CD4-positive, CD25-positive, alpha-beta regulatory T cell (primary cell): ENCODE data around the gene APPBP2. TPM values are rescaled to one million over a fixed set of nuclear protein-coding genes. Genes with fewer than 3 reads are reported as not detected.
A peak's percentile ranks its signal among the peaks of the same experiment; 100 is the strongest.
"Not testable (repeated sequence)": the region's sequence is repeated elsewhere in the genome, so short reads cannot be mapped to it uniquely, and the experiment has no call there.

Experiments
- ATAC-seq, 2 donors: fragments of 150-1000 bp; cut with Tn5 transposase; one replicate each; pipeline ENCODE4 v1.10.0; 2021; ENCODE audit warnings: low read depth in 2 of 2, moderate number of reproducible peaks in 2 of 2, moderate library complexity in 1 of 2
- DNase-seq, 3 donors: peaks; one replicate each; pipeline versions ENCODE4 v3.0.0 to v3.0.0-alpha.2; 2012 to 2022; ENCODE audit warnings: mixed read lengths in 1 of 3
- H3K27ac ChIP-seq: one replicate; pipeline ENCODE4 v1.7.0; 2013; ENCODE audit warnings: mild to moderate bottlenecking, low read length; ENCODE audit not compliant: insufficient read depth, poor library complexity, severe bottlenecking
- H3K27me3 ChIP-seq: one replicate; pipeline ENCODE4 v1.7.0; 2013; ENCODE audit warnings: low read length; ENCODE audit not compliant: control insufficient read depth, insufficient read depth
- H3K36me3 ChIP-seq: one replicate; pipeline ENCODE4 v1.7.0; 2013; ENCODE audit warnings: mild to moderate bottlenecking, low read length, moderate library complexity; ENCODE audit not compliant: control insufficient read depth, insufficient read depth
- H3K4me1 ChIP-seq: 2 replicates; pipeline ENCODE4 v1.7.0; 2013; ENCODE audit warnings: mild to moderate bottlenecking, low read length; ENCODE audit not compliant: insufficient read depth, control insufficient read depth, poor library complexity, severe bottlenecking
- H3K4me3 ChIP-seq: one replicate; pipeline ENCODE4 v1.7.0; 2013; ENCODE audit warnings: low read depth, mild to moderate bottlenecking, low read length, moderate library complexity
- H3K9me3 ChIP-seq, 2 experiments: 1 replicate in 1 of 2; 2 replicates in 1 of 2; pipeline ENCODE4 v1.7.0; 2013; ENCODE audit warnings: low read length in 2 of 2, mild to moderate bottlenecking in 1 of 2, moderate library complexity in 1 of 2; ENCODE audit not compliant: control insufficient read depth in 2 of 2
- H3K27ac Mint-ChIP-seq, 3 donors: one replicate each; pipeline ENCODE4 v1.8.0; 2020 to 2022; ENCODE audit warnings: mild to moderate bottlenecking in 3 of 3, mixed read lengths in 3 of 3, moderate library complexity in 2 of 3
- H3K27me3 Mint-ChIP-seq: one replicate; pipeline ENCODE4 v1.8.0; 2022; ENCODE audit warnings: mild to moderate bottlenecking, mixed read lengths
- H3K36me3 Mint-ChIP-seq: one replicate; pipeline ENCODE4 v1.8.0; 2020; ENCODE audit warnings: mixed read lengths
- H3K4me1 Mint-ChIP-seq, 4 donors: one replicate each; pipeline ENCODE4 v1.8.0; 2020 to 2022; ENCODE audit warnings: mixed read lengths in 4 of 4, mild to moderate bottlenecking in 1 of 4
- H3K4me3 Mint-ChIP-seq, 4 donors: one replicate each; pipeline ENCODE4 v1.8.0; 2020 to 2022; ENCODE audit warnings: mild to moderate bottlenecking in 4 of 4, mixed read lengths in 4 of 4, moderate library complexity in 3 of 4
- H3K9me3 Mint-ChIP-seq, 7 donors: one replicate each; pipeline ENCODE4 v1.8.0; 2020 to 2022; ENCODE audit warnings: mixed read lengths in 7 of 7, mild to moderate bottlenecking in 3 of 7, moderate library complexity in 2 of 7
- polyA plus RNA-seq, 4 donors: library from polyadenylated mRNA; unstranded; fragments of 300-500 nt; fragmentation: Illumina TruSeq; gene quantifications; one replicate each; pipeline ENCODE4 v1.2.3, GENCODE V29; 2021
- total RNA-seq: library from RNA; stranded (reverse); gene quantifications from one replicate; pipeline ENCODE4 v1.2.3, GENCODE V29; 2022

The APPBP2 gene
- total and polyA plus RNA-seq, 5 donors from 2014 or later = 26.2 to 39.1 (median 33.5) TPM

- Mint-ChIP-seq H3K4me1 (no peaks in the 10 kb centered on the region), H3K9me3 (no peaks in the 10 kb centered on the region), H3K36me3 (peaks cover 20% of the 10 kb centered on the region), H3K27me3 (no peaks in the 10 kb centered on the region), H3K4me3 (no peak overlapping the region), H3K27ac (no peak overlapping the region)
- no peaks in the 10 kb centered on the region for H3K27me3 ChIP-seq
- no peaks in the 10 kb centered on the region for H3K9me3 ChIP-seq
- H3K36me3 ChIP-seq = peaks cover 41% of the 10 kb centered on the region
- H3K4me1 ChIP-seq = no peaks in the 10 kb centered on the region
- DNase-seq (no peak), ATAC-seq (no peak)
- no peak overlapping the region for H3K4me3 ChIP-seq
- H3K27ac ChIP-seq = no peak overlapping the region
These were observed 80.9 kb downstream of the APPBP2 start for GRCh38 chr17:60445144-60445543.

- H3K36me3 Mint-ChIP-seq = peaks cover 15% of the 10 kb centered on the region
These were observed 82.3 kb downstream of the APPBP2 start for GRCh38 chr17:60443713-60444112.

GRCh38 chr17:60442271-60443173 lies 83.5 kb downstream of the APPBP2 start:
- no peak for ATAC-seq
- DNase-seq = no peak
- Mint-ChIP-seq H3K4me1 (no peaks in the 10 kb centered on the region), H3K36me3 (peaks cover 8% of the 10 kb centered on the region), H3K27me3 (no peaks in the 10 kb centered on the region), H3K9me3 (no peaks in the 10 kb centered on the region), H3K4me3 (no peak overlapping the region), H3K27ac (no peak overlapping the region)
- peaks cover 21% of the 10 kb centered on the region for H3K36me3 ChIP-seq
- no peaks in the 10 kb centered on the region for H3K9me3 ChIP-seq
- no peak overlapping the region for H3K4me3 ChIP-seq
- H3K27me3 ChIP-seq = no peaks in the 10 kb centered on the region
- no peak overlapping the region for H3K27ac ChIP-seq
- no peaks in the 10 kb centered on the region for H3K4me1 ChIP-seq

More at GRCh38 chr17:60443713-60444112, 82.3 kb downstream of the APPBP2 start:
- ATAC-seq = no peak
- H3K4me1 Mint-ChIP-seq = no peaks in the 10 kb centered on the region
- DNase-seq = no peak
- no peaks in the 10 kb centered on the region for H3K27me3 Mint-ChIP-seq
- Histone ChIP-seq H3K4me3 (no peak overlapping the region), H3K27ac (no peak overlapping the region), H3K9me3 (no peaks in the 10 kb centered on the region), H3K27me3 (no peaks in the 10 kb centered on the region), H3K4me1 (no peaks in the 10 kb centered on the region), H3K36me3 (peaks cover 32% of the 10 kb centered on the region)
- no peak overlapping the region for H3K4me3 Mint-ChIP-seq
- no peak overlapping the region for H3K27ac Mint-ChIP-seq
- no peaks in the 10 kb centered on the region for H3K9me3 Mint-ChIP-seq

- ATAC-seq (no peak), DNase-seq (no peak)
- Histone ChIP-seq H3K4me3 (no peak overlapping the region), H3K4me1 (no peaks in the 10 kb centered on the region), H3K27me3 (no peaks in the 10 kb centered on the region), H3K9me3 (no peaks in the 10 kb centered on the region), H3K27ac (no peak overlapping the region), H3K36me3 (no peaks in the 10 kb centered on the region)
- H3K27ac Mint-ChIP-seq = no peak overlapping the region
- H3K27me3 Mint-ChIP-seq = peaks cover 7% of the 10 kb centered on the region
- H3K9me3 Mint-ChIP-seq = no peaks in the 10 kb centered on the region
- peaks cover 0 to 2% (median 0%) of the 10 kb centered on the region in 4 donors for H3K4me1 Mint-ChIP-seq
- H3K36me3 Mint-ChIP-seq = no peaks in the 10 kb centered on the region
- H3K4me3 Mint-ChIP-seq = no peak overlapping the region
These were observed 86.5 kb downstream of the APPBP2 start for GRCh38 chr17:60439501-60439900.

GRCh38 chr17:60436676-60437075 lies 89.4 kb downstream of the APPBP2 start:
- H3K36me3 ChIP-seq = no peaks in the 10 kb centered on the region
- Mint-ChIP-seq H3K9me3 (peaks cover 0 to 5% (median 0%) of the 10 kb centered on the region in 7 donors), H3K27me3 (peaks cover 16% of the 10 kb centered on the region), H3K4me3 (no peak overlapping the region), H3K36me3 (no peaks in the 10 kb centered on the region), H3K4me1 (peaks cover 0 to 2% (median 0%) of the 10 kb centered on the region in 4 donors), H3K27ac (no peak overlapping the region)
- no peak for DNase-seq
- no peaks in the 10 kb centered on the region for H3K9me3 ChIP-seq
- no peaks in the 10 kb centered on the region for H3K4me1 ChIP-seq
- H3K27ac ChIP-seq = no peak overlapping the region
- peaks cover 2% of the 10 kb centered on the region for H3K27me3 ChIP-seq
- no peak overlapping the region for H3K4me3 ChIP-seq
- ATAC-seq = no peak

- Mint-ChIP-seq H3K4me1 (peaks cover 0 to 2% (median 0%) of the 10 kb centered on the region in 4 donors), H3K27ac (no peak overlapping the region), H3K27me3 (peaks cover 19% of the 10 kb centered on the region), H3K36me3 (peaks cover 3% of the 10 kb centered on the region), H3K9me3 (peaks cover 0 to 5% (median 0%) of the 10 kb centered on the region in 7 donors), H3K4me3 (no peak overlapping the region)
- Histone ChIP-seq H3K4me3 (no peak overlapping the region), H3K36me3 (no peaks in the 10 kb centered on the region), H3K27me3 (peaks cover 4% of the 10 kb centered on the region), H3K9me3 (no peaks in the 10 kb centered on the region), H3K4me1 (no peaks in the 10 kb centered on the region), H3K27ac (no peak overlapping the region)
- peak; percentile 55 to 58 for ATAC-seq
- DNase-seq = peak; percentile 42 to 66 (median 63)
These were observed 90.5 kb downstream of the APPBP2 start for GRCh38 chr17:60435244-60436167.

GRCh38 chr17:60433021-60433997 lies 92.7 kb downstream of the APPBP2 start:
- H3K4me3 Mint-ChIP-seq, H3K27me3 ChIP-seq, H3K9me3 ChIP-seq, H3K27ac ChIP-seq, H3K4me1 ChIP-seq, H3K4me1 Mint-ChIP-seq, H3K36me3 ChIP-seq, DNase-seq, H3K36me3 Mint-ChIP-seq, ATAC-seq, H3K9me3 Mint-ChIP-seq, H3K4me3 ChIP-seq: not testable (repeated sequence)
- H3K27ac Mint-ChIP-seq = peak overlapping the region in 1 of 3 donors; percentile 61
- H3K27me3 Mint-ChIP-seq = peaks cover 19% of the 10 kb centered on the region
